WTC11 (cell line): ENCODE data around the gene TBC1D1. TPM values are rescaled to one million over a fixed set of nuclear protein-coding genes. Genes with fewer than 3 reads are reported as not detected.

Experiments used
- ATAC-seq: fragments of 200-7000 bp; cut with Tn5 transposase; 2 replicates; pipeline ENCODE4 v1.10.0; 2021; ENCODE audit warnings: mild to moderate bottlenecking, moderate library complexity
- CTCF ChIA-PET: fragments of 300-600 bp; sonication (Branson Sonifier 250); formaldehyde crosslinking; loops from one replicate; lab custom pipeline; 2021; ENCODE audit warnings: antibody characterized with exemption; lab: Charles Lee
- POLR2A ChIA-PET: fragments of 350-600 bp; sonication (Branson Sonifier 250); formaldehyde crosslinking; loops from one replicate; lab custom pipeline; 2021; ENCODE audit warnings: antibody characterized with exemption; lab: Charles Lee
- DNase-seq: peaks from one replicate; pipeline ENCODE4 v3.0.0; 2021; ENCODE audit warnings: low spot score
- H3K27ac Mint-ChIP-seq: 2 replicates; pipeline ENCODE4 v1.8.0; 2021; ENCODE audit warnings: mixed read lengths
- H3K27me3 Mint-ChIP-seq: 2 replicates; pipeline ENCODE4 v1.8.0; 2021; ENCODE audit warnings: low read depth, mild to moderate bottlenecking, moderate library complexity, mixed read lengths
- H3K36me3 Mint-ChIP-seq: 2 replicates; pipeline ENCODE4 v1.8.0; 2021; ENCODE audit warnings: mixed read lengths
- H3K4me1 Mint-ChIP-seq: 2 replicates; pipeline ENCODE4 v1.8.0; 2022; ENCODE audit warnings: mixed read lengths
- H3K4me3 Mint-ChIP-seq: 2 replicates; pipeline ENCODE4 v1.8.0; 2021; ENCODE audit warnings: mild to moderate bottlenecking, moderate library complexity, mixed read lengths
- H3K9me3 Mint-ChIP-seq: 2 replicates; pipeline ENCODE4 v1.8.0; 2021; ENCODE audit warnings: mixed read lengths
- ATF1 ChIP-seq: sonication (generic); formaldehyde crosslinking; IDR thresholded peaks from 2 replicates; pipeline ENCODE4 v1.8.1; 2023; ENCODE audit warnings: mild to moderate bottlenecking, moderate library complexity, missing genetic modification reagents
- CBFB ChIP-seq: sonication (generic); formaldehyde crosslinking; IDR thresholded peaks from 2 replicates; pipeline ENCODE4 v1.8.1; 2022; ENCODE audit warnings: mild to moderate bottlenecking, low read depth, missing genetic modification reagents
- CREB1 ChIP-seq: sonication (generic); formaldehyde crosslinking; IDR thresholded peaks from 2 replicates; pipeline ENCODE4 v1.8.0; 2023; ENCODE audit warnings: mild to moderate bottlenecking, missing genetic modification reagents
- ERG ChIP-seq: fragments of 250-450 bp; sonication (Bioruptor Pico); IDR thresholded peaks from 2 replicates; pipeline ENCODE4 v1.8.0; 2021; ENCODE audit warnings: mild to moderate bottlenecking
- KAT7 ChIP-seq: sonication (generic); formaldehyde crosslinking; IDR thresholded peaks from 2 replicates; pipeline ENCODE4 v1.8.1; 2023; ENCODE audit warnings: missing genetic modification reagents, mild to moderate bottlenecking, borderline replicate concordance
- NFYB ChIP-seq: sonication (generic); formaldehyde crosslinking; conservative IDR thresholded peaks from 2 replicates; pipeline ENCODE4 v1.8.0; 2022; ENCODE audit warnings: low read depth, missing genetic modification reagents
- NR1H2 ChIP-seq: sonication (generic); formaldehyde crosslinking; IDR thresholded peaks from 2 replicates; pipeline ENCODE4 v1.9.0; 2021; ENCODE audit warnings: mild to moderate bottlenecking, moderate library complexity, missing genetic modification reagents
- PREB ChIP-seq: sonication (generic); formaldehyde crosslinking; IDR thresholded peaks from 2 replicates; pipeline ENCODE4 v1.8.1; 2022; ENCODE audit warnings: mild to moderate bottlenecking, missing genetic modification reagents, moderate library complexity, borderline replicate concordance
- TCF7 ChIP-seq: sonication (generic); formaldehyde crosslinking; IDR thresholded peaks from 2 replicates; pipeline ENCODE4 v1.8.0; 2022; ENCODE audit warnings: mild to moderate bottlenecking, low read depth, missing genetic modification reagents, moderate library complexity
- TEAD4 ChIP-seq: sonication (generic); formaldehyde crosslinking; IDR thresholded peaks from 2 replicates; pipeline ENCODE4 v1.8.0; 2022; ENCODE audit warnings: mild to moderate bottlenecking, missing genetic modification reagents
- ZBTB43 ChIP-seq: sonication (generic); formaldehyde crosslinking; IDR thresholded peaks from 2 replicates; pipeline ENCODE4 v1.8.1; 2023; ENCODE audit warnings: mild to moderate bottlenecking, missing genetic modification reagents
- ZNF232 ChIP-seq: sonication (generic); formaldehyde crosslinking; IDR thresholded peaks from 2 replicates; pipeline ENCODE4 v1.8.0; 2022; ENCODE audit warnings: mild to moderate bottlenecking, missing genetic modification reagents
- ZNF396 ChIP-seq: fragments of 250-450 bp; sonication (Bioruptor Pico); IDR thresholded peaks from 2 replicates; pipeline ENCODE4 v1.8.0; 2021; ENCODE audit warnings: mild to moderate bottlenecking, moderate library complexity, borderline replicate concordance
- ZNF532 ChIP-seq: fragments of 250-450 bp; sonication (Bioruptor Pico); IDR thresholded peaks from 2 replicates; pipeline ENCODE4 v1.9.0; 2021; ENCODE audit warnings: mild to moderate bottlenecking, borderline replicate concordance
- ZNF671 ChIP-seq: fragments of 250-450 bp; sonication (Bioruptor Pico); IDR thresholded peaks from 2 replicates; pipeline ENCODE4 v1.8.0; 2021; ENCODE audit warnings: mild to moderate bottlenecking
- total RNA-seq: library from RNA; stranded (reverse); gene quantifications from 3 replicates; pipeline ENCODE4 v1.2.3, GENCODE V29; 2021
- TF ChIP-seq, protein P1 (sequence below): sonication (generic); formaldehyde crosslinking; IDR thresholded peaks from 2 replicates; pipeline ENCODE4 v1.8.1; 2023; ENCODE audit warnings: mild to moderate bottlenecking, missing genetic modification reagents
- TF ChIP-seq, protein P2 (sequence below): fragments of 250-450 bp; sonication (Bioruptor Pico); IDR thresholded peaks from 2 replicates; pipeline ENCODE4 v1.9.0; 2021; ENCODE audit warnings: mild to moderate bottlenecking
- TF ChIP-seq, protein P3 (sequence below): sonication (generic); formaldehyde crosslinking; conservative IDR thresholded peaks from 2 replicates; pipeline ENCODE4 v1.8.1; 2023; ENCODE audit warnings: mild to moderate bottlenecking, low read depth, missing genetic modification reagents, moderate library complexity

Gene TBC1D1
- total RNA-seq, 1 experiment from 2014 or later: 134 TPM

DNA sequence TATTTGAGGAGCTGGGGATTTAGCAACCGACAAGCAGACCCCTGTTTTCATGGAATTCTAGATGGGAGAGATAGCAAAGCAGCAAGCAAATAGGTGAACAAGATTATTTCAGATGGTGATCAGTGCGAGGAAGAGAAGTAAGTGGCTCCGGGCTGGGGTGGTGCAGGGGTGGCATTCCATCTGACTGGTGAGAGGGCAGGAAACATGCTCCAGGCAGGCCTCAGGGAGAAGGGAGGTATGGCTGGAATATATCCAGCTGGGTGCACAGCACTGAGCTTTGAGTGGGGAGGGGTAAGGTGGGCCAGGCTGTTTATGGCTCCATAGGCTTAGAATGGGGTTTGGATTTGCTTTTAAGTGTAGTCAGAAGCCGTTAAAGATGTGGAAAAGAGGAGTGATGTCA, 90.5 kb downstream of the TBC1D1 start:
- ATAC-seq: no peak
- Mint-ChIP-seq H3K36me3 (no peaks in the 10 kb centered on the region), H3K27ac (peak overlapping the region; percentile 75)

More for the DNA sequence above, 90.5 kb downstream of the TBC1D1 start:
- Mint-ChIP-seq H3K27me3 (no peaks in the 10 kb centered on the region), H3K4me3 (peak overlapping the region; percentile 5; the same call in 1 of the 2 replicates), H3K9me3 (no peaks in the 10 kb centered on the region), H3K4me1 (peaks cover 63% of the 10 kb centered on the region)
- CTCF ChIA-PET: interaction anchor here (0.8 to 1.6 kb wide), 2 partner anchors 11 to 54 kb away, joined by 4 read pairs; no protein-coding TSS in a partner anchor
- POLR2A ChIA-PET: no interaction called here
- no peak for TF ChIP-seq ZNF532
- TF ChIP-seq KAT7 (CRISPR knock-in tag): no peak
- TF ChIP-seq, protein P1, sequence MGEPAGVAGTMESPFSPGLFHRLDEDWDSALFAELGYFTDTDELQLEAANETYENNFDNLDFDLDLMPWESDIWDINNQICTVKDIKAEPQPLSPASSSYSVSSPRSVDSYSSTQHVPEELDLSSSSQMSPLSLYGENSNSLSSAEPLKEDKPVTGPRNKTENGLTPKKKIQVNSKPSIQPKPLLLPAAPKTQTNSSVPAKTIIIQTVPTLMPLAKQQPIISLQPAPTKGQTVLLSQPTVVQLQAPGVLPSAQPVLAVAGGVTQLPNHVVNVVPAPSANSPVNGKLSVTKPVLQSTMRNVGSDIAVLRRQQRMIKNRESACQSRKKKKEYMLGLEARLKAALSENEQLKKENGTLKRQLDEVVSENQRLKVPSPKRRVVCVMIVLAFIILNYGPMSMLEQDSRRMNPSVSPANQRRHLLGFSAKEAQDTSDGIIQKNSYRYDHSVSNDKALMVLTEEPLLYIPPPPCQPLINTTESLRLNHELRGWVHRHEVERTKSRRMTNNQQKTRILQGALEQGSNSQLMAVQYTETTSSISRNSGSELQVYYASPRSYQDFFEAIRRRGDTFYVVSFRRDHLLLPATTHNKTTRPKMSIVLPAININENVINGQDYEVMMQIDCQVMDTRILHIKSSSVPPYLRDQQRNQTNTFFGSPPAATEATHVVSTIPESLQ (CRISPR knock-in tag): no peak
- no peak for TF ChIP-seq TEAD4 (CRISPR knock-in tag)
- no peak for TF ChIP-seq ZNF396 (CRISPR knock-in tag)
- TF ChIP-seq PREB (CRISPR knock-in tag): no peak
- TF ChIP-seq NR1H2 (CRISPR knock-in tag): no peak
- TF ChIP-seq, protein P2, sequence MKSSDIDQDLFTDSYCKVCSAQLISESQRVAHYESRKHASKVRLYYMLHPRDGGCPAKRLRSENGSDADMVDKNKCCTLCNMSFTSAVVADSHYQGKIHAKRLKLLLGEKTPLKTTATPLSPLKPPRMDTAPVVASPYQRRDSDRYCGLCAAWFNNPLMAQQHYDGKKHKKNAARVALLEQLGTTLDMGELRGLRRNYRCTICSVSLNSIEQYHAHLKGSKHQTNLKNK (CRISPR knock-in tag): no peak
- TF ChIP-seq, protein P3, sequence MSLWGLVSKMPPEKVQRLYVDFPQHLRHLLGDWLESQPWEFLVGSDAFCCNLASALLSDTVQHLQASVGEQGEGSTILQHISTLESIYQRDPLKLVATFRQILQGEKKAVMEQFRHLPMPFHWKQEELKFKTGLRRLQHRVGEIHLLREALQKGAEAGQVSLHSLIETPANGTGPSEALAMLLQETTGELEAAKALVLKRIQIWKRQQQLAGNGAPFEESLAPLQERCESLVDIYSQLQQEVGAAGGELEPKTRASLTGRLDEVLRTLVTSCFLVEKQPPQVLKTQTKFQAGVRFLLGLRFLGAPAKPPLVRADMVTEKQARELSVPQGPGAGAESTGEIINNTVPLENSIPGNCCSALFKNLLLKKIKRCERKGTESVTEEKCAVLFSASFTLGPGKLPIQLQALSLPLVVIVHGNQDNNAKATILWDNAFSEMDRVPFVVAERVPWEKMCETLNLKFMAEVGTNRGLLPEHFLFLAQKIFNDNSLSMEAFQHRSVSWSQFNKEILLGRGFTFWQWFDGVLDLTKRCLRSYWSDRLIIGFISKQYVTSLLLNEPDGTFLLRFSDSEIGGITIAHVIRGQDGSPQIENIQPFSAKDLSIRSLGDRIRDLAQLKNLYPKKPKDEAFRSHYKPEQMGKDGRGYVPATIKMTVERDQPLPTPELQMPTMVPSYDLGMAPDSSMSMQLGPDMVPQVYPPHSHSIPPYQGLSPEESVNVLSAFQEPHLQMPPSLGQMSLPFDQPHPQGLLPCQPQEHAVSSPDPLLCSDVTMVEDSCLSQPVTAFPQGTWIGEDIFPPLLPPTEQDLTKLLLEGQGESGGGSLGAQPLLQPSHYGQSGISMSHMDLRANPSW (CRISPR knock-in tag): no peak
- TF ChIP-seq TCF7: no peak
- TF ChIP-seq ERG (CRISPR knock-in tag): no peak
- no peak for TF ChIP-seq CREB1 (CRISPR knock-in tag)
- TF ChIP-seq CBFB (CRISPR knock-in tag): no peak
- TF ChIP-seq ZBTB43 (CRISPR knock-in tag): no peak
- TF ChIP-seq NFYB: no peak
- TF ChIP-seq ATF1 (CRISPR knock-in tag): no peak
- no peak for TF ChIP-seq ZNF232 (CRISPR knock-in tag)
- no peak for TF ChIP-seq ZNF671
- DNase-seq: no peak
